HG03060 (cell line): ENCODE data around the gene SPTLC2.
A peak's percentile ranks its signal among the peaks of the same experiment; 100 is the strongest.
"Not testable (repeated sequence)": the region's sequence is repeated elsewhere in the genome, so short reads cannot be mapped to it uniquely, and the experiment has no call there.

Source experiments
- ATAC-seq: cut with Tn5 transposase; IDR thresholded peaks from one replicate; pipeline ENCODE4 v1.9.1; 2021; ENCODE audit warnings: low read depth, moderate number of reproducible peaks; ENCODE audit not compliant: unreplicated experiment

SPTLC2 gene

GRCh38 chr14:77616454-77617229, at the start of gene SPTLC2:
TSS of gene SPTLC2 (minus strand) at chr14:77616637. CDS start at chr14:77616579, 58 bp downstream.
- ATAC-seq = peak; percentile 89

- ATAC-seq = no peak
Measured at GRCh38 chr14:77663293-77663692, 46.9 kb upstream of the SPTLC2 start.

- ATAC-seq = not testable (repeated sequence)
Measured at GRCh38 chr14:77661562-77661961, 45.1 kb upstream of the SPTLC2 start.

GRCh38 chr14:77660754-77661153, 44.3 kb upstream of the SPTLC2 start:
- no peak for ATAC-seq

- no peak for ATAC-seq
Measured at GRCh38 chr14:77659831-77660230, 43.4 kb upstream of the SPTLC2 start.

- no peak for ATAC-seq
Measured at GRCh38 chr14:77657280-77657679, 40.8 kb upstream of the SPTLC2 start.

GRCh38 chr14:77654001-77654441, 37.6 kb upstream of the SPTLC2 start:
- no peak for ATAC-seq

- no peak for ATAC-seq
Measured at GRCh38 chr14:77649326-77649725, 32.9 kb upstream of the SPTLC2 start.

- no peak for ATAC-seq
Measured at GRCh38 chr14:77648520-77649200, 32.2 kb upstream of the SPTLC2 start.

GRCh38 chr14:77647853-77648252, 31.4 kb upstream of the SPTLC2 start:
- ATAC-seq = no peak

GRCh38 chr14:77646907-77647306, 30.5 kb upstream of the SPTLC2 start:
- no peak for ATAC-seq

GRCh38 chr14:77645520-77646230, 29.2 kb upstream of the SPTLC2 start:
- no peak for ATAC-seq

- ATAC-seq = no peak
Measured at GRCh38 chr14:77642407-77642806, 26.0 kb upstream of the SPTLC2 start.

GRCh38 chr14:77641534-77642341, 25.3 kb upstream of the SPTLC2 start:
- no peak for ATAC-seq

- no peak for ATAC-seq
Measured at GRCh38 chr14:77640756-77641533, 24.5 kb upstream of the SPTLC2 start.

GRCh38 chr14:77638771-77639171, 22.3 kb upstream of the SPTLC2 start:
- ATAC-seq = no peak

GRCh38 chr14:77635869-77636268, 19.4 kb upstream of the SPTLC2 start:
- not testable (repeated sequence) for ATAC-seq

- not testable (repeated sequence) for ATAC-seq
Measured at GRCh38 chr14:77635466-77635865, 19.0 kb upstream of the SPTLC2 start.

GRCh38 chr14:77630111-77630510, 13.7 kb upstream of the SPTLC2 start:
- ATAC-seq = no peak

- ATAC-seq = no peak
Measured at GRCh38 chr14:77625360-77625759, 8.9 kb upstream of the SPTLC2 start.
